Measurements from ENCODE around the gene GATA2. TPM values are rescaled to one million over a fixed set of nuclear protein-coding genes. Genes with fewer than 3 reads are reported as not detected.

GATA2 gene
- total RNA-seq, 1 experiment from 2014 or later = 74.6 TPM

GRCh38 chr3:128488991-128489673 lies 3.9 kb downstream of the GATA2 start:
- ChIA-PET POLR2A (interaction anchor here (0.6 to 0.7 kb wide), 2 partner anchors 17 to 123 kb away, joined by 4 to 8 read pairs; no protein-coding TSS in a partner anchor), CTCF (interaction anchor here (0.7 to 2.4 kb wide), 3 partner anchors 62 to 182 kb away, joined by 3 to 7 read pairs (median 4); no protein-coding TSS in a partner anchor)
- TF ChIP-seq CTCF (IDR thresholded peaks at IDR 0.05) (no peak), SIN3A (IDR thresholded peaks at IDR 0.05; ENCODE audit: borderline replicate concordance, insufficient read depth, low read depth, low read length) (0 out of 2 replicates have a peak, but pooled peaks have one; percentile 33)
- DNase-seq (ENCODE audit: low read depth, low spot score) (no peak), ATAC-seq (peak; percentile 23)
- intact Hi-C loops (cut with micrococcal nuclease; ENCODE audit: unreplicated experiment) (no loop called here), in situ Hi-C loops (cut with HindIII; ENCODE audit: low pct_unique_long_range_greater_than_20kb, low sequenced_read_pairs) (no loop called here)
- no TSS peak for BruUV-seq (replicated peaks)
- Histone ChIP-seq H3K4me3 (ENCODE audit: low read depth in 2 of 2, low read length in 2 of 2) (peak overlapping the region; percentile 90 to 92), H3K36me3 (ENCODE audit: control insufficient read depth, insufficient read depth, low read length) (peaks cover 3% of the 10 kb centered on the region), H3K27me3 (ENCODE audit: control insufficient read depth, insufficient read depth, low read length) (no peaks in the 10 kb centered on the region), H3K9me3 (ENCODE audit: control insufficient read depth, insufficient read depth, low read depth, low read length) (no peaks in the 10 kb centered on the region), H3K4me1 (ENCODE audit: control insufficient read depth, insufficient read depth, low read length) (peaks cover 34% of the 10 kb centered on the region), H3K27ac (ENCODE audit: low read length) (peak overlapping the region; percentile 97)

- ChIA-PET POLR2A (interaction anchor here (0.7 kb wide), 1 partner anchor 16 kb away, joined by 8 read pairs; no protein-coding TSS in a partner anchor), CTCF (interaction anchor here (2.4 kb wide), 1 partner anchor 63 kb away, joined by 7 read pairs; no protein-coding TSS in a partner anchor)
- no peak for TF ChIP-seq TCF7L2 (IDR thresholded peaks at IDR 0.05; ENCODE audit: low read depth, low read length)
- no peak for TF ChIP-seq CTCF (IDR thresholded peaks at IDR 0.05)
- TF ChIP-seq SIN3A (IDR thresholded peaks at IDR 0.05; ENCODE audit: borderline replicate concordance, insufficient read depth, low read depth, low read length) = no peak
- TF ChIP-seq REST (IDR thresholded peaks at IDR 0.05; ENCODE audit: insufficient read depth in 1 of 2, low read depth in 2 of 2, low read length in 1 of 2) = no peak
- TF ChIP-seq POLR2AphosphoS5 (IDR thresholded peaks at IDR 0.05; ENCODE audit: low read depth, low read length) = no peak
These were observed 4.4 kb downstream of the GATA2 start for GRCh38 chr3:128488636-128488990.

More at GRCh38 chr3:128488636-128488990, 4.4 kb downstream of the GATA2 start:
- Histone ChIP-seq H3K36me3 (ENCODE audit: control insufficient read depth, insufficient read depth, low read length) (peaks cover 3% of the 10 kb centered on the region), H3K27me3 (ENCODE audit: control insufficient read depth, insufficient read depth, low read length) (no peaks in the 10 kb centered on the region), H3K27ac (ENCODE audit: low read length) (peak overlapping the region; percentile 97), H3K4me3 (ENCODE audit: low read depth in 2 of 2, low read length in 2 of 2) (peak overlapping the region; percentile 90 to 92), H3K9me3 (ENCODE audit: control insufficient read depth, insufficient read depth, low read depth, low read length) (no peaks in the 10 kb centered on the region), H3K4me1 (ENCODE audit: control insufficient read depth, insufficient read depth, low read length) (peaks cover 34% of the 10 kb centered on the region)
- ATAC-seq (peak; percentile 15), DNase-seq (ENCODE audit: low read depth, low spot score) (no peak)
- in situ Hi-C loops (cut with HindIII; ENCODE audit: low pct_unique_long_range_greater_than_20kb, low sequenced_read_pairs) (no loop called here), intact Hi-C loops (cut with micrococcal nuclease; ENCODE audit: unreplicated experiment) (no loop called here)
- no TSS peak for BruUV-seq (replicated peaks)

Measured in Panc1 (cell line).